ENCODE results near the gene SLC25A43.
"Not testable (repeated sequence)": the region's sequence is repeated elsewhere in the genome, so short reads cannot be mapped to it uniquely, and the experiment has no call there.

SLC25A43 gene

GRCh38 chrX:119398974-119399771, at the start of gene SLC25A43:
SLC25A43 (plus strand) TSS chrX:119399336; CDS start chrX:119399404, 68 bp downstream.
- peak; percentile 0 for DNase-seq

GRCh38 chrX:119359618-119360382, 39.3 kb upstream of the SLC25A43 start:
- no peak for DNase-seq

GRCh38 chrX:119361451-119361850, 37.7 kb upstream of the SLC25A43 start:
- DNase-seq = not testable (repeated sequence)

GRCh38 chrX:119362074-119362473, 37.1 kb upstream of the SLC25A43 start:
- not testable (repeated sequence) for DNase-seq

- no peak for DNase-seq
Measured at GRCh38 chrX:119363391-119363790, 35.7 kb upstream of the SLC25A43 start.

- not testable (repeated sequence) for DNase-seq
Measured at GRCh38 chrX:119371861-119372260, 27.3 kb upstream of the SLC25A43 start.

GRCh38 chrX:119374736-119375135, 24.4 kb upstream of the SLC25A43 start:
- no peak for DNase-seq

- DNase-seq = no peak
Measured at GRCh38 chrX:119375561-119375960, 23.6 kb upstream of the SLC25A43 start.

GRCh38 chrX:119376312-119376711, 22.8 kb upstream of the SLC25A43 start:
- no peak for DNase-seq

- DNase-seq = no peak
Measured at GRCh38 chrX:119381349-119381944, 17.7 kb upstream of the SLC25A43 start.

GRCh38 chrX:119382606-119383005, 16.5 kb upstream of the SLC25A43 start:
- no peak for DNase-seq

- not testable (repeated sequence) for DNase-seq
Measured at GRCh38 chrX:119386685-119387084, 12.5 kb upstream of the SLC25A43 start.

GRCh38 chrX:119387426-119387825, 11.7 kb upstream of the SLC25A43 start:
- not testable (repeated sequence) for DNase-seq

- no peak for DNase-seq
Measured at GRCh38 chrX:119389214-119389613, 9.9 kb upstream of the SLC25A43 start.

GRCh38 chrX:119389871-119390501, 9.2 kb upstream of the SLC25A43 start:
- DNase-seq = no peak

- DNase-seq = no peak
Measured at GRCh38 chrX:119391279-119391678, 7.9 kb upstream of the SLC25A43 start.

GRCh38 chrX:119393144-119393543, 6.0 kb upstream of the SLC25A43 start:
- no peak for DNase-seq

GRCh38 chrX:119398587-119398973, 556 bp upstream of the SLC25A43 start:
- DNase-seq = no peak

GRCh38 chrX:119399772-119400101, 601 bp downstream of the SLC25A43 start:
- DNase-seq = no peak

- DNase-seq = no peak
Measured at GRCh38 chrX:119401569-119401968, 2.4 kb downstream of the SLC25A43 start.

GRCh38 chrX:119402588-119402987, 3.5 kb downstream of the SLC25A43 start:
- no peak for DNase-seq

GRCh38 chrX:119406776-119407175, 7.6 kb downstream of the SLC25A43 start:
- no peak for DNase-seq

- DNase-seq = no peak
Measured at GRCh38 chrX:119407681-119408080, 8.5 kb downstream of the SLC25A43 start.

Measured in amniotic stem cell (primary cell).